ELF-1 (cell line): Measurements from ENCODE around the gene U2AF2.

Source experiments
- DNase-seq: peaks from one replicate; pipeline ENCODE4 v3.0.0-alpha.2; 2016; ENCODE audit warnings: low read depth, low spot score

U2AF2 gene

GRCh38 chr19:55621673-55622231 is 33.1 kb upstream of the U2AF2 start:
- DNase-seq: no peak

- no peak for DNase-seq
Measured at GRCh38 chr19:55622242-55622969, 32.4 kb upstream of the U2AF2 start.

GRCh38 chr19:55623130-55623529 is 31.7 kb upstream of the U2AF2 start:
- DNase-seq: no peak

- no peak for DNase-seq
Measured at GRCh38 chr19:55623561-55623960, 31.3 kb upstream of the U2AF2 start.

- DNase-seq: peak; percentile 89
Measured at GRCh38 chr19:55624109-55625003, 30.5 kb upstream of the U2AF2 start, which contains the start of gene ZNF784. Gene ZNF784 (minus strand): TSS chr19:55624566. CDS start chr19:55624561, 5 bp downstream.

GRCh38 chr19:55625004-55625326 is 29.9 kb upstream of the U2AF2 start:
- DNase-seq: no peak

- DNase-seq: no peak
Measured at GRCh38 chr19:55626350-55626749, 28.5 kb upstream of the U2AF2 start.

GRCh38 chr19:55632463-55632834 is 22.4 kb upstream of the U2AF2 start:
- peak; percentile 82 for DNase-seq

- no peak for DNase-seq
Measured at GRCh38 chr19:55633861-55634260, 21.0 kb upstream of the U2AF2 start.

GRCh38 chr19:55635334-55635717 is 19.5 kb upstream of the U2AF2 start:
- DNase-seq: no peak

GRCh38 chr19:55635856-55636440 is 18.9 kb upstream of the U2AF2 start:
- DNase-seq: no peak

- no peak for DNase-seq
Measured at GRCh38 chr19:55636723-55637122, 18.1 kb upstream of the U2AF2 start.

GRCh38 chr19:55637534-55637933 is 17.3 kb upstream of the U2AF2 start:
- no peak for DNase-seq

GRCh38 chr19:55638864-55639359 is 15.9 kb upstream of the U2AF2 start:
- DNase-seq: peak; percentile 67

GRCh38 chr19:55640043-55640576 is 14.7 kb upstream of the U2AF2 start:
- DNase-seq: peak; percentile 87

- DNase-seq: peak; percentile 73
Measured at GRCh38 chr19:55640577-55641425, 14.0 kb upstream of the U2AF2 start, which contains the start of gene ZNF580. Gene ZNF580 (plus strand): TSS chr19:55641002. CDS start chr19:55642509, 1,507 bp downstream.

- no peak for DNase-seq
Measured at GRCh38 chr19:55641426-55642152, 13.2 kb upstream of the U2AF2 start.

GRCh38 chr19:55642153-55643002 is 12.5 kb upstream of the U2AF2 start:
- DNase-seq: no peak
